NCI-H187 (cell line): ENCODE results near the gene BRINP3.

Experiments used
- DNase-seq, 2 experiments: peaks; one replicate each; lab custom pipeline; 2025; lab: John Stamatoyannopoulos, UW

The BRINP3 gene

GRCh38 chr1:190322274-190322673 is 155.4 kb downstream of the BRINP3 start:
- DNase-seq: no peak

- DNase-seq: no peak
Observed at GRCh38 chr1:190320952-190321351, 156.7 kb downstream of the BRINP3 start.

- no peak for DNase-seq
Observed at GRCh38 chr1:190312763-190313162, 164.9 kb downstream of the BRINP3 start.

GRCh38 chr1:190303501-190303900 is 174.2 kb downstream of the BRINP3 start:
- DNase-seq: no peak

GRCh38 chr1:190296453-190296852 is 181.2 kb downstream of the BRINP3 start:
- no peak for DNase-seq

GRCh38 chr1:190289897-190290296 is 187.8 kb downstream of the BRINP3 start:
- no peak for DNase-seq

- no peak for DNase-seq
Observed at GRCh38 chr1:190286111-190286510, 191.6 kb downstream of the BRINP3 start.

GRCh38 chr1:190277107-190277506 is 200.6 kb downstream of the BRINP3 start:
- DNase-seq: no peak

- no peak for DNase-seq
Observed at GRCh38 chr1:190274721-190275120, 202.9 kb downstream of the BRINP3 start.

- no peak for DNase-seq
Observed at GRCh38 chr1:190273161-190273560, 204.5 kb downstream of the BRINP3 start.

- DNase-seq: no peak
Observed at GRCh38 chr1:190262538-190262937, 215.1 kb downstream of the BRINP3 start.

- DNase-seq: no peak
Observed at GRCh38 chr1:190259424-190259823, 218.2 kb downstream of the BRINP3 start.

GRCh38 chr1:190258003-190258402 is 219.7 kb downstream of the BRINP3 start:
- DNase-seq: no peak

GRCh38 chr1:190252046-190252445 is 225.6 kb downstream of the BRINP3 start:
- DNase-seq: no peak

- no peak for DNase-seq
Observed at GRCh38 chr1:190250368-190250767, 227.3 kb downstream of the BRINP3 start.

- DNase-seq: no peak
Observed at GRCh38 chr1:190244406-190244805, 233.3 kb downstream of the BRINP3 start.

GRCh38 chr1:190243056-190243455 is 234.6 kb downstream of the BRINP3 start:
- no peak for DNase-seq

- DNase-seq: no peak
Observed at GRCh38 chr1:190226006-190226405, 251.7 kb downstream of the BRINP3 start.

GRCh38 chr1:190212450-190212849 is 265.2 kb downstream of the BRINP3 start:
- DNase-seq: no peak

- no peak for DNase-seq
Observed at GRCh38 chr1:190207733-190208132, 269.9 kb downstream of the BRINP3 start.

- no peak for DNase-seq
Observed at GRCh38 chr1:190205713-190206112, 272.0 kb downstream of the BRINP3 start.

GRCh38 chr1:190196020-190196419 is 281.6 kb downstream of the BRINP3 start:
- no peak for DNase-seq

- no peak for DNase-seq
Observed at GRCh38 chr1:190193508-190194115, 284.1 kb downstream of the BRINP3 start.

GRCh38 chr1:190192627-190193026 is 285.0 kb downstream of the BRINP3 start:
- DNase-seq: no peak

- DNase-seq: no peak
Observed at GRCh38 chr1:190183588-190183987, 294.1 kb downstream of the BRINP3 start.
